GM21528 (cell line): ENCODE results near the gene MLLT10.
A peak's percentile ranks its signal among the peaks of the same experiment; 100 is the strongest.
"Not testable (repeated sequence)": the region's sequence is repeated elsewhere in the genome, so short reads cannot be mapped to it uniquely, and the experiment has no call there.

Experiments
- ATAC-seq: cut with Tn5 transposase; IDR thresholded peaks from one replicate; pipeline ENCODE4 v1.9.1; 2021; ENCODE audit warnings: mild to moderate bottlenecking, moderate library complexity; ENCODE audit not compliant: unreplicated experiment, low FRiP score

MLLT10 gene

GRCh38 chr10:21681156-21681555 is 147.1 kb downstream of the MLLT10 start:
- ATAC-seq = no peak

GRCh38 chr10:21687266-21688008 is 153.4 kb downstream of the MLLT10 start:
- ATAC-seq = no peak

GRCh38 chr10:21688009-21688332 is 153.9 kb downstream of the MLLT10 start:
- no peak for ATAC-seq

- ATAC-seq = no peak
These were observed 154.8 kb downstream of the MLLT10 start for GRCh38 chr10:21688870-21689269.

- no peak for ATAC-seq
These were observed 155.8 kb downstream of the MLLT10 start for GRCh38 chr10:21689881-21690280.

- ATAC-seq = no peak
These were observed 158.9 kb downstream of the MLLT10 start for GRCh38 chr10:21692916-21693315.

GRCh38 chr10:21693418-21693817 is 159.4 kb downstream of the MLLT10 start:
- ATAC-seq = no peak

GRCh38 chr10:21694631-21695030 is 160.6 kb downstream of the MLLT10 start:
- ATAC-seq = no peak

- ATAC-seq = no peak
These were observed 162.3 kb downstream of the MLLT10 start for GRCh38 chr10:21696302-21696701.

GRCh38 chr10:21699575-21699974 is 165.5 kb downstream of the MLLT10 start:
- ATAC-seq = no peak

- ATAC-seq = no peak
These were observed 166.4 kb downstream of the MLLT10 start for GRCh38 chr10:21700474-21700873.

- ATAC-seq = peak; percentile 71
These were observed 168.6 kb downstream of the MLLT10 start for GRCh38 chr10:21702633-21703111.

GRCh38 chr10:21705142-21705827 is 171.3 kb downstream of the MLLT10 start:
- no peak for ATAC-seq

- ATAC-seq = no peak
These were observed 171.8 kb downstream of the MLLT10 start for GRCh38 chr10:21705828-21706176.

GRCh38 chr10:21707498-21707897 is 173.5 kb downstream of the MLLT10 start:
- no peak for ATAC-seq

GRCh38 chr10:21712975-21713374 is 178.9 kb downstream of the MLLT10 start:
- ATAC-seq = no peak

GRCh38 chr10:21715531-21716195 is 181.6 kb downstream of the MLLT10 start:
- ATAC-seq = no peak

- ATAC-seq = not testable (repeated sequence)
These were observed 183.5 kb downstream of the MLLT10 start for GRCh38 chr10:21717437-21718054.

GRCh38 chr10:21719502-21719901 is 185.5 kb downstream of the MLLT10 start:
- no peak for ATAC-seq

- no peak for ATAC-seq
These were observed 186.1 kb downstream of the MLLT10 start for GRCh38 chr10:21720090-21720489.

GRCh38 chr10:21721000-21721665 is 187.1 kb downstream of the MLLT10 start:
- no peak for ATAC-seq
